ENCODE results near the gene GMIP. TPM values are rescaled to one million over a fixed set of nuclear protein-coding genes. Genes with fewer than 3 reads are reported as not detected.

GMIP gene
- polyA plus RNA-seq, 3 donors = 41.4 to 91.4 (median 75.1) TPM

DNA sequence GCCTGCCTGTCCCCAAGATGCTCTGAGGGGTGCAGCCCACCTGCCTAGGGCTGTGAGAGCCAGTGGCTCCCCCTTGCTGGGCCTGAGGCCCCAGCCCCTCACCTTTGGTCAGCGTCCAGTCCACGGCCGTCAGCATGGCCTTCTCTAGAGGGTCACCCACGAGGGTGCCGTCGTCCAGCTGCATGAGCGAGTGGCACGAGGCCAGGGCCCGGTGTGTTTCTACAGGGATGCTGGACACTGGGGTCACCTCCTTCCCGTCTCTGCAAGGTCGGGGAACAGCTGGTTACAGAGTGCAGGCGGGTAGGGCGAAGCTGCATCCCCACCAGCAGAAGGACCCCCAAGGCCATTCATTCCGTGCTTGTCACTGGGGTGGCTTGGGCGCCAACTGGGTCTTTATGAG, 11.0 kb upstream of the GMIP start:
- peaks cover 87 to 98% of the 10 kb centered on the region in 2 donors for H3K36me3 Mint-ChIP-seq
- peak in 1 of 3 donors; percentile 3 for DNase-seq

DNA sequence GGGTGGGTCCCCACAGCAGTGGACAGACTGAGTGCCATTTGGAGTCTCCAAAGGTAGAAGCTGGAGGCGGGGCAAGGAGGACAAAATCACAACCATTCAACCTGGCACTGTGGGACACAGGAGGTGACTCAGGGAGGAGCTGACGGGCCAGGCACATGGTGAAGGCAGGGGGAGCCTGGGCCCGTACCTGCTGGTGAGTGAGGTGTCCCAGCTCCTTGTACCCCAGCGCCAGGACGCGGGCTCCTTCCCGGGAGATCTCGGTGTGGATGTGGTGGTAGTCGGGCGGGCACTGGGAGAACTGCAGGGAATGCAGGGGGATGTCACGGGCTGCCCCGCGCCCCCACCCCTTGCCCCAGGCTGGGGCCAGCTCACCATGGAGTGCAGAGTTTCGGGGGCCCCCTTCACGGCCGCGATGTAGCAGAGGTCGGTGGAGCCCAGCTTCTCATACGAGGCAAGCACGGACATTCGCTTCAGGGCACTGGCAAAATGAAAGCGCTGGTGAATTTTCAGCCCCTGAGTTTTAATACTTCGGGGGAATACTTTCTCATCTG, 10.2 kb upstream of the GMIP start:
- DNase-seq = no peak
- TF ChIP-seq, protein P1, sequence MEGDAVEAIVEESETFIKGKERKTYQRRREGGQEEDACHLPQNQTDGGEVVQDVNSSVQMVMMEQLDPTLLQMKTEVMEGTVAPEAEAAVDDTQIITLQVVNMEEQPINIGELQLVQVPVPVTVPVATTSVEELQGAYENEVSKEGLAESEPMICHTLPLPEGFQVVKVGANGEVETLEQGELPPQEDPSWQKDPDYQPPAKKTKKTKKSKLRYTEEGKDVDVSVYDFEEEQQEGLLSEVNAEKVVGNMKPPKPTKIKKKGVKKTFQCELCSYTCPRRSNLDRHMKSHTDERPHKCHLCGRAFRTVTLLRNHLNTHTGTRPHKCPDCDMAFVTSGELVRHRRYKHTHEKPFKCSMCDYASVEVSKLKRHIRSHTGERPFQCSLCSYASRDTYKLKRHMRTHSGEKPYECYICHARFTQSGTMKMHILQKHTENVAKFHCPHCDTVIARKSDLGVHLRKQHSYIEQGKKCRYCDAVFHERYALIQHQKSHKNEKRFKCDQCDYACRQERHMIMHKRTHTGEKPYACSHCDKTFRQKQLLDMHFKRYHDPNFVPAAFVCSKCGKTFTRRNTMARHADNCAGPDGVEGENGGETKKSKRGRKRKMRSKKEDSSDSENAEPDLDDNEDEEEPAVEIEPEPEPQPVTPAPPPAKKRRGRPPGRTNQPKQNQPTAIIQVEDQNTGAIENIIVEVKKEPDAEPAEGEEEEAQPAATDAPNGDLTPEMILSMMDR (IDR thresholded peaks at IDR 0.05) = no peak
- Histone ChIP-seq H3K36me3 (replicated peaks in 1 of 2; ENCODE audit: control insufficient read depth in 1 of 2, insufficient read depth in 2 of 2, low read length in 2 of 2) (peaks cover 95 to 99% of the 10 kb centered on the region in 2 donors), H3K79me2 (ENCODE audit: insufficient read depth, low read length) (peaks cover 8% of the 10 kb centered on the region), H3K4me2 (replicated peaks; ENCODE audit: extremely low read depth, low read length, poor library complexity, severe bottlenecking) (no peak overlapping the region), H4K20me1 (ENCODE audit: insufficient read depth, low read length) (peaks cover 15% of the 10 kb centered on the region), H3K9ac (ENCODE audit: insufficient read depth, low read length, poor library complexity, severe bottlenecking) (no peak overlapping the region), H3K9me3 (replicated peaks in 1 of 2; ENCODE audit: control insufficient read depth in 1 of 2, insufficient read depth in 1 of 2, low read length in 2 of 2) (no peaks in the 10 kb centered on the region), H3K27ac (ENCODE audit: low read depth in 1 of 2, low read length in 2 of 2) (no peak overlapping the region), H3K4me1 (ENCODE audit: control insufficient read depth in 1 of 2, insufficient read depth in 2 of 2, low read length in 2 of 2) (no peaks in the 10 kb centered on the region), H3K4me3 (replicated peaks in 1 of 3; ENCODE audit: low read depth in 2 of 3, low read length in 3 of 3) (no peak overlapping the region), H3K27me3 (ENCODE audit: control insufficient read depth in 2 of 2, insufficient read depth in 2 of 2, low read length in 2 of 2) (no peaks in the 10 kb centered on the region), H2AFZ (ENCODE audit: insufficient read depth, low read depth, low read length, poor library complexity, severe bottlenecking) (no peak overlapping the region)
- Mint-ChIP-seq H3K36me3 (peaks cover 87 to 100% of the 10 kb centered on the region in 2 donors), H3K4me1 (no peaks in the 10 kb centered on the region), H3K4me3 (no peak overlapping the region), H3K9me3 (no peaks in the 10 kb centered on the region), H3K27ac (no peak overlapping the region), H3K27me3 (ENCODE audit: low read depth in 3 of 3) (peaks cover 0 to 7% (median 2%) of the 10 kb centered on the region in 3 donors)
- WGBS (ENCODE audit: insufficient coverage) = 95% methylated on average over 19 of the region's 23 CpGs
- intact Hi-C loops (cut with micrococcal nuclease) = no loop called here

More for the DNA sequence above, 11.0 kb upstream of the GMIP start:
- no peak overlapping the region for H3K4me3 ChIP-seq (replicated peaks in 1 of 3; ENCODE audit: low read depth in 2 of 3, low read length in 3 of 3)
- no peaks in the 10 kb centered on the region for H3K9me3 ChIP-seq (replicated peaks in 1 of 2; ENCODE audit: control insufficient read depth in 1 of 2, insufficient read depth in 1 of 2, low read length in 2 of 2)
- 99% methylated on average over 15 of the region's 15 CpGs for WGBS (ENCODE audit: insufficient coverage)
- peaks cover 98 to 99% of the 10 kb centered on the region in 2 donors for H3K36me3 ChIP-seq (replicated peaks in 1 of 2; ENCODE audit: control insufficient read depth in 1 of 2, insufficient read depth in 2 of 2, low read length in 2 of 2)
- H3K27me3 ChIP-seq (ENCODE audit: control insufficient read depth in 2 of 2, insufficient read depth in 2 of 2, low read length in 2 of 2) = no peaks in the 10 kb centered on the region
- Mint-ChIP-seq H3K4me3 (no peak overlapping the region), H3K9me3 (no peaks in the 10 kb centered on the region), H3K4me1 (no peaks in the 10 kb centered on the region), H3K27me3 (ENCODE audit: low read depth in 3 of 3) (peaks cover 0 to 7% (median 0%) of the 10 kb centered on the region in 3 donors), H3K27ac (no peak overlapping the region)
- no peaks in the 10 kb centered on the region for H3K4me1 ChIP-seq (ENCODE audit: control insufficient read depth in 1 of 2, insufficient read depth in 2 of 2, low read length in 2 of 2)
- intact Hi-C loops (cut with micrococcal nuclease) = no loop called here
- no peak overlapping the region for H2AFZ ChIP-seq (ENCODE audit: insufficient read depth, low read depth, low read length, poor library complexity, severe bottlenecking)
- TF ChIP-seq, protein P1 (IDR thresholded peaks at IDR 0.05) = no peak
- peaks cover 12% of the 10 kb centered on the region for H3K79me2 ChIP-seq (ENCODE audit: insufficient read depth, low read length)
- H3K4me2 ChIP-seq (replicated peaks; ENCODE audit: extremely low read depth, low read length, poor library complexity, severe bottlenecking) = no peak overlapping the region
- H3K27ac ChIP-seq (ENCODE audit: low read depth in 1 of 2, low read length in 2 of 2) = no peak overlapping the region
- no peak overlapping the region for H3K9ac ChIP-seq (ENCODE audit: insufficient read depth, low read length, poor library complexity, severe bottlenecking)
- peaks cover 15% of the 10 kb centered on the region for H4K20me1 ChIP-seq (ENCODE audit: insufficient read depth, low read length)
